Keratinocyte (primary cell): ENCODE results near the gene PRKN.

Experiments used
- EZH2 ChIP-seq: IDR thresholded peaks from one replicate; pipeline ENCODE4 v1.6.1; 2012; ENCODE audit warnings: inconsistent platforms, mild to moderate bottlenecking, low read length, moderate library complexity
- TF ChIP-seq, protein P1 (sequence below), 3 experiments: IDR thresholded peaks in 1 of 3; conservative IDR thresholded peaks in 1 of 3; optimal IDR thresholded peaks in 1 of 3; 2 replicates in 2 of 3; 3 replicates in 1 of 3; pipeline versions ENCODE3 to v1.5.1; 2011; ENCODE audit warnings: low read length in 3 of 3, mild to moderate bottlenecking in 3 of 3, moderate library complexity in 2 of 3, control low read depth in 1 of 3, inconsistent platforms in 1 of 3; ENCODE audit not compliant: insufficient read depth in 2 of 3; ENCODE audit errors: extremely low read depth in 1 of 3

DNA sequence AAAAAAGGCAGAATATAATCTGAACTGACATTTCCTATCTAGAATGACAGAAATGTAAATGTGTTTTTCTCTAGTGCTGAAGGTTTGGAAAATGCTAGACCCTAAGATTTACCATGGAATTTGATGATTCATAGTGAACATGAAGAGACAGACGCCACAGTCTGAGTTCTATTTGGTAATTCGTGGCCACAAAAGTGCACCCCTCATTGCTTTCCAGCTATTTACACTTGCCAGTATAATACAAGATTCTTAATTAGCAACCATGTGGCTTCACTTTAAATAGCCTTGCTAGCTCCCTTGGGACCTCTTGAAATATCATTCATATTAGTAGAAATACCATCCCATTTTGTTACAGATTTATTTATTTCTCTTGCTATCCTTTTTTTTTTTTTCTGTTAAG, 636.8 kb downstream of the PRKN start:
- TF ChIP-seq, protein P1, sequence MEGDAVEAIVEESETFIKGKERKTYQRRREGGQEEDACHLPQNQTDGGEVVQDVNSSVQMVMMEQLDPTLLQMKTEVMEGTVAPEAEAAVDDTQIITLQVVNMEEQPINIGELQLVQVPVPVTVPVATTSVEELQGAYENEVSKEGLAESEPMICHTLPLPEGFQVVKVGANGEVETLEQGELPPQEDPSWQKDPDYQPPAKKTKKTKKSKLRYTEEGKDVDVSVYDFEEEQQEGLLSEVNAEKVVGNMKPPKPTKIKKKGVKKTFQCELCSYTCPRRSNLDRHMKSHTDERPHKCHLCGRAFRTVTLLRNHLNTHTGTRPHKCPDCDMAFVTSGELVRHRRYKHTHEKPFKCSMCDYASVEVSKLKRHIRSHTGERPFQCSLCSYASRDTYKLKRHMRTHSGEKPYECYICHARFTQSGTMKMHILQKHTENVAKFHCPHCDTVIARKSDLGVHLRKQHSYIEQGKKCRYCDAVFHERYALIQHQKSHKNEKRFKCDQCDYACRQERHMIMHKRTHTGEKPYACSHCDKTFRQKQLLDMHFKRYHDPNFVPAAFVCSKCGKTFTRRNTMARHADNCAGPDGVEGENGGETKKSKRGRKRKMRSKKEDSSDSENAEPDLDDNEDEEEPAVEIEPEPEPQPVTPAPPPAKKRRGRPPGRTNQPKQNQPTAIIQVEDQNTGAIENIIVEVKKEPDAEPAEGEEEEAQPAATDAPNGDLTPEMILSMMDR (optimal IDR thresholded peaks at IDR 0.05 in 1 of 3, IDR thresholded peaks at IDR 0.05 in 1 of 3, conservative IDR thresholded peaks at IDR 0.05 in 1 of 3; ENCODE audit: extremely low read depth in 1 of 3, insufficient read depth in 2 of 3, low read length in 3 of 3): no peak
- no peak for TF ChIP-seq EZH2
